Right forelimb (tissue), 1 donor: ENCODE results near the gene ROPN1L.

Experiments used
- DNase-seq: peaks from one replicate; pipeline ENCODE4 v3.0.0-alpha.2; 2018

The ROPN1L gene

DNA sequence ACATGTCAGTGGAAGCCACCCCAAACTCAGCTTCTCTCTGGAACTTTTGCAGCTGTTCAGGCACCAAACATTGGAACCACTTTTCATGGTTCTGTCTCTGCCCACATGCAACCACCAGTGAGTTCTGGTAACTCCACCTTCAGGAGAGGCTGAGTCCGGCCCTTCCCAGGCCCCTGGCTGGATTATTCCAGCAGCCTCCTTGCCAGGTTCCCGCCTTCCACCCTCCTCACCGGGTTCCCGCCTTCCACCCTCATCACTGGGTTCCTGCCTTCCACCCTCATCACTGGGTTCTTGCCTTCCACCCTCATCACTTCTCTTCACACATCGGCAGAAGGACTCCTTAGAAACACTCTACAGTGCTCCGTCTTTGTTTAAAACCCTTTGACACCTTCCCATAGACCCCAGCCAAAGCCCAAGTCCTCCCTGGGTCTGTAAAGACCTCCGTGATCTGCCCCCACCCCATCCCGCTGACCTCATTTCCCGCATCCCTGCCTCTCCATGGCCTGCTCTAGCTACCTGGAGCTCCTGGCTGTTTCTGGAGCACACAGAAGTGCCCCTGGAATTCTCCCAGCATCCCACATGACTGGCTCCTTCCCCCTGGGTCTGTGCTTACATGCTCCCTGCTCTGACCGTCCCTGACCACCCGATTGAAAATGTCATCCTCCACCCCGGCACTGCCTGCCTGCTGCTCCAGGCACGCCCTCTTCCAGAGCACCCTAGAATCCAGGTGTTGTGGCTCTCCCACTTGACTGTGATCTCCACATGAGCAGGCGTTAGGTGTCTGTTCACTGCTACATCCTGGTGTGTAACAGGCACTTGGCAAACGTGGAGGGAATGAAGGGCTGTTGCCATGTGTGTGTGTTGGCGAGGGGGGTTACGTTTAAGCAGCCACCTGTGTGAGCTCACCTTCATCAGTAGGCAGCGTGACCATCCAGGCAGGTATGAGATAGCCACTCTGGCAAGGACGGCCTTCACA is 17.7 kb downstream of the ROPN1L start:
- DNase-seq: no peak

DNA sequence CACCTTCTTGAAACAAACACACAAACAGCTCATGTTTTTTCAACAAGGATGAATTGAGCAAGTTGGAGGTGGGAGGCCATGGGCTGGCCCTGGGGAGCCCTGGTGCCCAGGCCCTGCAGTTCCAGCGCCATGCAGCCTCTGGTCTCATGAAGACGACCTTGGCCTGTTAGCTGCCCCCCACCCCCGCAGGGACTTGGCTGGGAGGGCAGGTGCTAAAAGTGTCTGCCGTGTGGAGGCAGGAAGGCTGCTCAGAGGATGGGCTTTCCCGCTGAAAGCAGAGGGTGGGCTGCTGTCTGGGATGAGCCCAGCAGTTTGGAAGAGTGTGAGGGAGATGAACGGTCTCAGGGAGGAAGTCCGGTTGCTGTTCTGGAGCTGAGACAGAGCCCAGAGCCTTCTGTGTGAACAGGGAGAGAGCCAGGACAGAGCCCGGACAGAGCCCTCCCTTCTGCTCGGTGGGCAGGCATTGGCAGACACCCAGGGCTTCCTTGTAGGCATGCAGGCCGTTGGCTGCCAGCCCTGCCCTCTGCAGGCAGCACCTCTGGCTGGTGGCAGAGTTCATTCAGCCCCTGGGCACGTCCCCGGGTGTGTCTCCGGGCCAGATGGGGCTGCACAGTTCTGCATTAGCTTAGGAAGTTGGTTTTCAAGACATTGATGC is 18.7 kb downstream of the ROPN1L start:
- DNase-seq: no peak

DNA sequence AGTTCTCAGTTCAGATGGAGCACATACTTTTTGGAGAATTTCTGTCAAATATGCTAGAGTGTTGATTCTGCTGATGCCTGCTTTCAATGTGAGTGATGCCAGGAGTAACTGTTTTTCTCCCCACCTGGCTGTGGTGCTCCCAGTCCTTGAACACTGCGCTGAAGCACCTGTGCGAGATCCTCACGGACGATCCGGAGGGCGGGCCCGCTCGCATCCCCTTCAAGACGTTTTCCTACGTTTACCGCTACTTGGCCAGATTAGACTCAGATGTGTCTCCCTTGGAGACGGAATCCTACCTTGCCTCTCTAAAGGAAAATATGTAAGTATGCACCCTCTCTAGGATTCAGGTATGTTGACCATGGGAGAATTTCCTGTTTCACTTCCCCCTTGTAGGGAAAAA is 19.4 kb downstream of the ROPN1L start:
- no peak for DNase-seq

DNA sequence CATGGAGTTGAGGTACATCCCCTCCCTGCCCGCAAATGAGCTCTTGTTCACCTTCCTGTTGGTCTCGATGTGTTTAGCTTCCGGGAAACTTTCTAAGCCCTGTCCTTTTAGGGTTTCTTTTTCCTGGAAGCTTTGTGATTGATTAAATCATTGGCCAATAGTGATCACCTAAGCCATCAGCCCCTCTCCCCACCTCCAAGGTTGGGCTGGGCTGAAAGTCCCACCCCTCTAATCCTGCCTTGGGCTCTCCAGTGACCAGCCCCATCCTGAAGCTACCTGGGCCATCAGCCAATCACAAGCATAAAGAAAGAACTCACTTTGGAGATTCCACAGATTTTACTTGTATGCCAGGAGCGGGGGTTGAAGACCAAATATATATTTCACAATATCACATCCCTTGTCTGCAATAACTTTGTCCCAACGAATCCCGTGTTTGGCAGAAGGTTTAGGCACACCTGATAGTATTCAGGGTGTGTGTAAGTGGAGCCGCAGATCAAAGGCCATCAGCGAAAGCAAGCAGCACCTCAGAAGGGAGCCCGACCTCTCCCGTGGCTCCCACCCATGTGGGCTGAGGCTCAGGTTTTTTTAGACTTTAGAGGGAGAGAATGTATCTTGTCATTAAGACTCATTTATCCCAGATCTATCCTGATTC is 20.4 kb downstream of the ROPN1L start:
- DNase-seq: no peak

DNA sequence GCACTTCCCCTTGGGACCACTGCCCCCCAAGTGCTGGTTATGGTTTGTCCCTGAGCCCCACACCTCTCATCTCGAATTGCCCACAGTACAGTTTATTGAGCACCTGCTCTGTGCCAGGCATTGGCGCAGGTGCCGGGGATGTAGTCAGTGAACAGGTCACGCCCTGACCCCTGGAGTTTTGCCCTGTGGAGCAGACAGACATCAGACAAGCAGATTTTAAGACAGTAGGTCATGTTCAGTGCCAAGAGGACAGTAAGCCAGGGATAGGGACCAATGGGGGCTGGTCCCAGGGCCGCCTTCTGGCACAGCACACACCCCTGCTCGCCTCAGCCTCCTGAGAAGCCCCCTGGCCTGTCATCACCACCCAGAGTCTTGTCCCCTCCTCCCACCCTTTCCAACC is 21.9 kb downstream of the ROPN1L start:
- DNase-seq: no peak

DNA sequence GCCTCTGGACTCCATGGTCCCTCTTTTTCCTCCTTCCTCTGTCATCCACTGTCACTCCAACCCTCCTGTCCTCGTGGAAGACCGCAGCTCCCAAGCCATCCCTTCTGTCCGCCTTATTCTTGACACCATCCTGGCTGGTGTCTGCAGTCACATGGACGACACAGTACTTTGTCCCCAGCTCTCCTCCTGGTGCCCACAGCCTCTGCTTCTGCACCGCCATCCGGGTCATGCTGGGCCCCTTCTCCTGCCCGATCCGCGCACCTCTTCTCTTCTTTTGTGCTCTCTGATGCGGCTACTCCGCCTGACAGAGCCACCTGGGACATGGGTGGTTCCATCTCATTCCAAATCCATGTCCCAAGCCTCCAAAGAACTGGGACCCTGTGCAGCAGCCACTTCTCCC is 22.5 kb downstream of the ROPN1L start:
- DNase-seq: no peak

DNA sequence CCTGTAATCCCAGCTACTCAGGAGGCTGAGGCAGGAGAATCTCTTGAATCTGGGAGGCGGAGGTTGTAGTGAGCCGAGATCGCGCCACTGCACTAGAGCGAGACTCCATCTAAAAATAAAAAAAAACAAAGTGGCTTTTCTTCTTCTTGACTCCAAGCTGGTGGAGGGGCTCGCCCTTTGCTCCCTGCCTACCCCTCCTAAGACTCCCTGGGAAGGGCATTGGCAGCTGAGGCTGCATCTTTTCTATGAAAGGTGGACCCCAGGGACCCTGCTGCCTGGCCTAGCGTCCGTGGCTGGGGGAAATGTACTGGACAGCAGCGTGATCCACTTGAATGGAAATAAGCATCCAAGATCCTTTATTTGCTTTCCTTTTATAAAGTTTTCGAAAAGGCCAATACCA is 24.0 kb downstream of the ROPN1L start:
- DNase-seq: no peak

DNA sequence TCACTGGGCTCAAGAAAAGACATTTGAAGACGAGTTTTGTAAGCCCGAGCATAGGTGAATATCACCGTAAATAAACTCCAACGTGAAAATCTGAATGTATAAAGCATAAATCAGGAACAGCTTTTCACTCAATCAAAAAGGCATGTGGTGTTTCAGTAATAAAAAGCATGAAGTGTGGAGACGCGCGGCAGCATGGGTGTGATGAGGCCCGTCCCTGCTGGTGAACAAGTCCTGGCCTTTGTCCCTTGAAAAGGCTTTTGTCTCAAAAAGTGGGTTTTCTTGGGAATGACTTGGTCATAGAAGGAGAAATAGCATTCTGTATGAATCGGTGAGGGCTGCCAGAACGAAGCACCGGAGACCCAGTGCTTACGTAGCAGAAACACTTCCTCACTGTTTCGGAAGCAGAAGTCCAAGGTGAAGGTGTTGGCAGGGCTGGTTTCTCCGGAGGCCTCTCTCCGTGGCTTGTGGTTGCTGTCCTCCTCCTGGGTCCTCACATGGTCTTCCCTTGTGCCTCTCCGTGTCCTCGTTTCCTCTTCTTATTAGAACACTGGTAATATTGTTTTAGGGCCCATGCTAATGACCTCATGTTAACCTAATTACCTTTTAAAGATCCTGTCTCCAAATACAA is 24.9 kb downstream of the ROPN1L start:
- DNase-seq: no peak

DNA sequence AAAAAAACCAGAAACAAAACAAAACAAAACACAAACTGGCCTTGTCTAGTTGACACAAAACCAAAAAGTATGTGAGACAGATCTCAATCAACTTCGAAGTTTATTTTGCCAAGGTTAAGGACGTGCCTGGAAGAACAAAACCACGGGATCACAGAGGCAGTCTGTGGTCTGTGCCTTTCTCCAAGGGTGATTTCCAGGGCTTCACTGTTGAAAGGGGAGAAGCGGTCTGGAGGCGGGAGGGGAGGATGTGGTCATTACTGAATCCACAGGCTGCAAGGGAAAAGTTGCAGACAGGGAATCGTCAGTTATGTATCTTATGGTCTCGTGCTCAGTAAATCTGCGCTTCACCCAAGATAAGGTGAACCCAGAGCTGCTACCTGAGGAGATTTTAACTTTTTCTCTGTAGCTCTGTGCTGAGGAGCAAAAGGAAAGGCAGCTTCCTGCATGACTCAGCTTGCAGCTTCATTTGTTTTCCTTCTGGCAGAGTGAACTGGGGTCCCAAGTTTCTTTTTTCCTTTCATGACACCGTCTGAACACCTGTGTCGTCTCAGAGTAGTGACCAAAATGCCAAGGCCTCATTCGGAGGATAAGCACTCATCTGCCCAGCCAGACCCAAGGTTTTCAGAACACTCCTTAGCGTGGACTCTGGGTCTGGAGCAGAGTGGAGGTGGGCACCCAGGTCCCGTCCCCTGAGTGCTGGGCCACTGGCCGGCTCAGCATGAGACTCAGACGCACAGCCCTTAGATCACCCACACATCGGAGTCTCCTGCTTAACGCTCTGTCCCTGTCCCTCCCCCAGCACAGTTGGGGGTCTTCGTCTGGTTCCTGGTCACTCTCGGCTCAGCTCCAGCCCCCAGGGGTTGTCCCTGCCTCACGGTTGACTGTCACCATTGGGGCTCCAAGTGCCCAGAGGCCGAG is 25.9 kb downstream of the ROPN1L start:
- DNase-seq: no peak

DNA sequence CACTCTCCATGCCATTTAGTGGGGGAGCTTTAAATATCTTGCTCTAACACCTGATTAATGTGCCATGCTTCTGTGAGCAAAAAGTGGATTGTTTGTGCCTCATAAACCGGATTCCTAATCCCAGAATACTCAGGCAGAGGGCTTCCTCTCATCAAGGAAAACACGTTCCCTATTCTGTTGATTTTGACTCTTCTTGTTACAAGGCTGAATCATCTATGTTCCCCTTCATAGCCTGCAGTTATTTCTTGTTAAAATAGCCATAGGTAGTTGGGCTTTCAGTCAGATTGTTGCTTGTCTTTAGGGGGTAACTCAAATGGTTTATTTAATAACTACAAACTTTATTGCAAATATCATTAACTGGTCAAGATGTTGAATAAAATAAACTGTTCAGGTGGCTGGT is 26.6 kb downstream of the ROPN1L start:
- no peak for DNase-seq

DNA sequence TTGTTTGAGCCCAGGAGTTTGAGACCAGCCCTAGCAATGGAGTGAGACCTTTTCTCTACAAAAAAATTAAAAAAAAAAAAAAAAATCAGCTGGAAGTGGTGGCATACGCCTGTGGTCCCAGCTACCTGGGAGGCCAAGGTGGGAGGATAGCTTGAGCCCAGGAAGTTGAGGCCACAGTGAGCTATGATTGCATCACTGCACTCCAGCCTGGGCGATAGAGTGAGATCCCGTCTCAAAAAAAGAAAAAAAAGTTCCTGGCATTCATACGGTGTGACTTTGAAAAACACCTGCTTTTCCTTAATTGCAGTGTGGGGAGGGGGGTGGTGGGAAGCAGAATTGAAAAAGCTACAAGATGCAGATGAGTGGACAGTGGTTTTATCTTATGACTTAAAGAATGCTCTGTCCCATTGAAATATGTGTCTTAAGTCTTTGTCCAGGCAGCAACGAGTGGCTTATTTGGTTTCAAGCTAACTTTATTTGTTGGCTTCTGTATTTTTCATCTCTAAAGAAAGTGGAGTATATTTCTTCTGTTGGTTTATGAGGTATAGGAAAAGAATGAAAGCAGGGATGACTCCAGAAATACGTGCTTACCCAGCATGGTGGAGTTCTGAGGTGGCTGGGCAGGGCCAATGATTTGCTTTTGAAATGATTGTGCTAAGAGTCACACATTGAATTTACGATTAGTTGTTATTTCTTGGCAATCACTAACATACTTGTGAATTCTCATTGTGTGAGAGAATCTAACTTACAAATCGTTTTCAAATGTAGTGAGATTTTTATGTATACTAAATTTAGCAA is 27.8 kb downstream of the ROPN1L start:
- DNase-seq: no peak

DNA sequence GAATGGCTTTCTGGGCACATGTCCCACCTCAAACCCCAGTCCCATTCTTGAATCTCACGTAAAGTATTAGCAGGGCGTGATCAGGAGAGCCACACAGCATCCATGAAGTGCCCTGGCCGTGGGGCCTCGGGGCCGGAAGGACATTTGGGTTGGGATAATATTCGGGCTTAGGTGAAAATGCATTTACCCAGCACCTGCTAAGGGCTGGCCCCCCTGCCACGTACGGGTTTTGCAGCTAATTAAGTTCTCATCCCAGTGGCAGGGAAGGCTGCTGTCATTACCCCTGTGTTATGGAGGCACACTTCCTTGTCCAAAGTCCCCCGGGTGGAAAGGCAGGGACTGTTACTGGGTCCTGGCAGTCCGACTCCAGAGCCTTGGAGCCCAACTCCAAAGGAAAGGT is 29.0 kb downstream of the ROPN1L start:
- no peak for DNase-seq

DNA sequence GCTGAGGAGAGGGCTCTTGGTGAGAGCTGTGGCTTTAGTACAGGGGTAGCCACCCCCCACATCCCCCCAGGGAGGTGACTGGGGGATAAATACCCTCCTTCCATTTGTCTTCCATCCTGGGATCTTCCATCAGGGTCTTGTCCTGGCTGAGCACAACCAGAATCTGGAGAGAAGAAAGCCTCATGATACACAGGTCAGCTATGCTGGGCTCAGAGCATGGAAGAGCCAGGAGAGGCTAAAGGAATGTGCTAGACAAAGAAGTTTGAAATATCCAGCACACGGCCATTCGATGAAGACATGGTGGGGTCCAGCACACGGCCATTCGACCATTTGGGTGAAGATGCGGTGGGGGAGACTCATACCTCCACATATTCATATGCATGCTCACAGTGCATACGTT is 30.0 kb downstream of the ROPN1L start:
- no peak for DNase-seq

DNA sequence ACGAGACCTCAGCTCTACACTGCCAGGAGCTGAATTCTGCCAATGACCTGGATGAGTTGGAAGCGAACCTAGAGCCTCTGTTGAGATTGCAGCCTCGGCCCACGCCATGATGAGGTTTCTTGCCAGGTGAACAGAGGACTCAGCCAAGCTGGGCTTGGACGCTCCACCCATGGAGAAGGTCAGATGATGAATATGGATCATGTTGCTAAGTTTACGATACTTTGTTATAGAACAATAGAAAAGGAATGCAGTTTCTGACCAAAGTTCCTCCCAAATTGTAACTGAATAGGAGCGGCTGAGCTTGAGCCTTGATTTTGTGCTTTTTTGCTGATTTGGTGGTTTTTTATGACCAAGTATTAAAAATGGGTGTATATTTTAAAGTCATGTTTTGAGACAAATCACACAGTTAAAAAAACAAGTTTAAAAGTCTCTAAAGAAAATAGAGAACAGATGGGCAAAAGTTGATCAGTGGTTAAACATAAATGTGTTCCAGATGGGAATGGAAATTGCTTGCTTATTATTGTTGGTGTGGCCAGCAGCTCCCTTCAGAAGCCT is 32.9 kb downstream of the ROPN1L start:
- no peak for DNase-seq

DNA sequence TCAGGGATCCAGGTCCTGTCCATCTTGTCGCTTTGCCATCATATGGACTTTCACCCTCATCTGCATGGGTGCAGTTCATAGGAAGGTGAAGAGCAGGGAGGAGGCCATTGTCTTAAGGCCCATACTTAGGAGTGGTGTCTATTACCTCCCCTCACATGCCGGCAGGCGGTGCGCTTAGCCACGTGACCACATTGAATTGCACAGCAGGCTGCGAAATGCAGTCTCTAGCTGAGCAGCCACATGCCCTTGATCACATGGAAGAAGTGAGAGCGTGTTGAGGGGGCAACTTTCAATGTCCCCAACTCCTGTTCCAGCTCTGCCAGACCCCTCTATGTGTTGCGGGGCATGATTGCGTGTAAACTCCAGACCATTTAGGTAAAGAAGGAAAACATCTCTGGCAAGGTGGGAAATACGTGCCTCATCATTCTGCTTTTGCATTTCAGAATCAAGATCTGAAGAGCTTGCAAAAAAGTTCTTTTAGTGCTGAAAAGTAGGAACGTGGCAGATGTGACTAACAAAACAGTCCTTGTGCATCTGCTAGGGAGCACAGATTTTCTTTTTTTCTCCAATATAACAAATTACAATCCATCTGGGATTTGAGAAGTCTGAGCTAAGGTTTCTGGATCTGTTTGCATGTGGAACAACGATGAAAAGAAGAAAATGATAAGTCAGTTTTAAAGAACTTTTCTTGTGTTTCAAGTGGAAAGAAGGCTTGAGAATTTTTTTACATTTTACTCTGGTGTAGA is 34.4 kb downstream of the ROPN1L start:
- DNase-seq: no peak

DNA sequence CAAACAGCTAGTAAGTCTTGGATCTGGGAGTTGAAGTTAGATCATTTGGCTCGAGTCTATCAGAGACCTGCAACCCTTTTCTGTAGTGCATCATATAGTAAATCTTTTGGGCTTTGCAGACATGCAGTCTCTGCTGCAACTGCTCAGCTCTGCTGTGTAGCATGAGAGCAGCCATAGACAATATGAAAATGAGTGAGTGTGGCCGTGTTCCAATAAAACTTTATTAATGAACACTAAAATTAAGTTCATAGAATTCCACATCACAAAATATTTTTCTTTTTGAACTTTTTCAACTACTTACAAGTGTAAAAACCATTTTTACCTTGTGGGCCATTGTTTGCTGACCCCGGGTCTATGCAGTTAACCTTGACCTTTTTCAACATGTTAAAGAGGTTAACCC is 35.2 kb downstream of the ROPN1L start:
- DNase-seq: no peak

DNA sequence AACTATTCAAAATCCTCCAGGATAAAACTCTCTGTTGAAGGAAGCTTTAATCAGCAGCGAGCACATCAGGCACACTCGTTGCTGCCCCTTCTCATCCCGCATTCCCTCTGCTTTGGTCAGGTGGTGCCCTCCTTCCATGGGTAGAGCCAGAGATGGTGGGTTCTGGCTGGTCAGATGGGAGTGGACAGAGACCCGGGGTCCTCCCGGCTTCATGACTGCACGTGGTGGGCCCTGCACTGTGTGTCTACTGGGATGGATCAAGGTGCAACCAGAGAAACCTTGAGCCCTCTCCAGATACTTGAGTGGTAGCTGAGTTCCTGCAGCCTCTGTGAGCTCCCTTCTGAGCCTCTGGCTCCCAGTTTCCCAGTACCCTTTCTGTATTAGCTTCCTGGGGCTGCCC is 36.3 kb downstream of the ROPN1L start:
- no peak for DNase-seq

DNA sequence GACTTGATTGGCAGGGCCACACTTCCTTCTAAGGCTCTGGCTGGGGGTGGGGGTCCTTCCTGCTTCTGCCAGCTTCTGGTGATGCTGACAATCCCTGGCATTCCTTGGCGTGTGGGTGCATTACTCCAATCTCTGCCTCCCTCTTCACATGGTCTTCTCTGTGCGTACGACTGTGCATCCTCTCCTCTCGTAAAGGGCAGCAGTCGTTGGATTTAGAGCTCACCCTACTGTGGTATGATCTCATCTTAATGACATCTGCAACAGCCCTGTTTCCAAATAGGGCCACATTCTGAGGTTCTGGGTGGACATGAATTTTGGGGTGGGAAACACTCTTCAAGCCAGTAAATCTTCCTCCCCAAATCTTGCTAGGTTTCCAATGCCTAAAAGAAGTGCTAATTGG is 36.8 kb downstream of the ROPN1L start:
- DNase-seq: no peak

DNA sequence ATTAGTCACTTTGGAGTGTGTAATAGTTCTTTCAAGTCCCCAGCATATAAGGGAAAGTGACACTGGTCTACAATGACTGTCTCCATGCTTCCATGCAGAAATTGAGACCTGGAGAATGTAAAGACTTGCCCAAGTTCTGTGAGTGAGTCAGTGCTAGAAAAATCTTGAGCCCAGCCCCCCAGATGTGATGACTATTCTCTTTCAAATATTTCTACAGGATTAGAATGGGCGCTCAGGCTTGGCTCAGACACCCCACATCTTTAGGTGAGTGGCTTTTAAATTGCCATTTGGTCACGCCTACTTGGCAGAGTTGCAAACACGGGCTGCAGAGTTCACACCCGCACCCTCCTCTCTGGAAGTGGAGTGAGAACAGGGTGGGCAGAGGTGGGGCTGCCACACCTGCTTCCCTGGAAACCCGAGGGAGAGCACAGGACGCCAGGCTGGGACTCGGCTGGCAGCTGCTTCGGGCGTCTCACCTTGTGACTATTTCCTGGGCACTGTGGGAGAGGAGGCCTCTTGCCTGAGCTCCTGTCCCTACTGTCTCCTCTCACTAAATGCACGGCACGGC is 37.6 kb downstream of the ROPN1L start:
- DNase-seq: no peak
